Measurements from ENCODE around the gene MSLN. TPM values are rescaled to one million over a fixed set of nuclear protein-coding genes. Genes with fewer than 3 reads are reported as not detected.
A peak's percentile ranks its signal among the peaks of the same experiment; 100 is the strongest.
"Not testable (repeated sequence)": the region's sequence is repeated elsewhere in the genome, so short reads cannot be mapped to it uniquely, and the experiment has no call there.

The MSLN gene
- total RNA-seq = under 1 TPM in 1 of 6 experiments, not detected in 5; 0.25 TPM
- long read RNA-seq = 0 reads

GRCh38 chr16:760545-761343, at the start of gene MSLN:
TSS of gene MSLN (plus strand) at chr16:760734. CDS start at chr16:762681, 1,947 bp downstream.
- no peaks in the 10 kb centered on the region for H3K36me3 ChIP-seq
- no peak within 1 kb of the TSS for H3K27ac ChIP-seq
- no peak within 1 kb of the TSS for H3K4me3 ChIP-seq
- no peak for TF ChIP-seq CTCF (IDR thresholded peaks at IDR 0.05)
- no peak for TF ChIP-seq POLR2A (IDR thresholded peaks at IDR 0.05)
- intact Hi-C loops (cut with DNase I) = no loop called here
- H3K9me3 ChIP-seq = no peaks in the 10 kb centered on the region
- H3K4me1 ChIP-seq = no peaks in the 10 kb centered on the region
- ATAC-seq (no peak), DNase-seq (no peak)
- WGBS (ENCODE audit: insufficient coverage, low coverage, low lambda C conversion rate, missing lambda C conversion rate) = 53% methylated on average over 2 of the region's 37 CpGs
- H3K27me3 ChIP-seq = no peaks in the 10 kb centered on the region

GRCh38 chr16:711084-711483, 49.5 kb upstream of the MSLN start:
- DNase-seq (no peak), ATAC-seq (no peak)
- Histone ChIP-seq H3K27me3 (no peaks in the 10 kb centered on the region), H3K27ac (no peak overlapping the region), H3K9me3 (no peaks in the 10 kb centered on the region), H3K36me3 (no peaks in the 10 kb centered on the region), H3K4me1 (peaks cover 0 to 13% (median 0%) of the 10 kb centered on the region in 4 donors), H3K4me3 (no peak overlapping the region)
- 38% methylated on average over 2 of the region's 12 CpGs for WGBS (ENCODE audit: insufficient coverage, low coverage, low lambda C conversion rate, missing lambda C conversion rate)
- intact Hi-C loops (cut with DNase I) = loop anchor here (5.0 kb wide), 2 partner anchors 76 to 341 kb away; partner anchors contain the start of genes CHTF18 (in 1 of the 2) and RPUSD1 (in 1 of the 2)
- no peak for TF ChIP-seq POLR2A (IDR thresholded peaks at IDR 0.05)
- no peak for TF ChIP-seq CTCF (IDR thresholded peaks at IDR 0.05)

- Histone ChIP-seq H3K4me3 (no peak overlapping the region), H3K27me3 (no peaks in the 10 kb centered on the region), H3K27ac (no peak overlapping the region), H3K4me1 (peaks cover 0 to 20% (median 2%) of the 10 kb centered on the region in 4 donors), H3K36me3 (no peaks in the 10 kb centered on the region), H3K9me3 (no peaks in the 10 kb centered on the region)
- DNase-seq (peak; percentile 82 to 86 (median 86)), ATAC-seq (peak; percentile 70 to 75 (median 72))
- intact Hi-C loops (cut with DNase I) = loop anchor here (5.0 kb wide), 2 partner anchors 76 to 341 kb away; partner anchors contain the start of genes CHTF18 (in 1 of the 2) and RPUSD1 (in 1 of the 2)
- 2% methylated on average over 14 of the region's 25 CpGs for WGBS (ENCODE audit: insufficient coverage, low coverage, low lambda C conversion rate, missing lambda C conversion rate)
- peak; percentile 91 to 96 (median 94) for TF ChIP-seq CTCF (IDR thresholded peaks at IDR 0.05)
- TF ChIP-seq POLR2A (IDR thresholded peaks at IDR 0.05) = no peak
These were observed 48.8 kb upstream of the MSLN start for GRCh38 chr16:711548-712320.

GRCh38 chr16:712740-713250, 47.7 kb upstream of the MSLN start:
- not testable (repeated sequence) for H3K36me3 ChIP-seq, H3K27me3 ChIP-seq, H3K27ac ChIP-seq, H3K9me3 ChIP-seq, H3K4me3 ChIP-seq, DNase-seq
- peaks cover 0 to 20% (median 2%) of the 10 kb centered on the region in 4 donors for H3K4me1 ChIP-seq
- peak; percentile 36 to 48 (median 38) for TF ChIP-seq CTCF (IDR thresholded peaks at IDR 0.05)
- 43% methylated on average over 11 of the region's 13 CpGs for WGBS (ENCODE audit: insufficient coverage, low coverage, low lambda C conversion rate, missing lambda C conversion rate)
- intact Hi-C loops (cut with DNase I) = loop anchor here (5.0 kb wide), 2 partner anchors 75 to 340 kb away; partner anchors contain the start of genes CHTF18 (in 1 of the 2) and RPUSD1 (in 1 of the 2)
- ATAC-seq = peak in 1 of 4 donors; percentile 35
